ENCODE measurements around the gene UBAC1.

The UBAC1 gene

DNA sequence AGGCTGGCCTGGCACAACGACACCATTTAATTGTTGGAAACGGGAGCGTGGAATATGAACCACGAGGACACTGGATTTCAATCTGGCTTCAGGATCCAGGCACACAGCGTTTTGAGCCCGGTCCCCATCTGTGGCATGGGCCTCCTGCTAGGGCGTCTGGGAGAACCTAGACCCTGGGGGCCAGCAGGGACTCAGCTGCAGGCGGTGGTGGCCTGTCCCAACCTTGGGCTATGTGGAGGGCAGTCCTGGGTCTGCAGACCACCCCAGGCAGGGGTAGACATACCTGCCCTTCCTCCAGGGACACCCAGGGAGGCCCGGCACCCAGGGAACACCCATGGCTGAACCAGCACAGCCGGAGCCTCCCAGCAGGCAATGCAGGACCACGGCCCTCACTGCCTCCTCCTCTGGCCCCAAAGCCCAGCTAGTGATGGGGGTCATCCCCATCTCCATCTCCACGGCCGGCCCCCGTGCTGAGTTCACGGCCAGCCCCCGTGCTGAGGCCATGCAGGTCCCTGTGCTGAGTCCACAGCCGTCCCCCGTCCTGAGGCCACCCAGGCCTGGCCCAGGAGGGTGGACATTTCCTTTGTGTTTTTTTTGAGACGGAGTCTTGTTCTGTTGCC, 18.5 kb upstream of the UBAC1 start:
- in situ Hi-C loops (cut with MboI; ENCODE audit: low sequenced_read_pairs): no loop called here

DNA sequence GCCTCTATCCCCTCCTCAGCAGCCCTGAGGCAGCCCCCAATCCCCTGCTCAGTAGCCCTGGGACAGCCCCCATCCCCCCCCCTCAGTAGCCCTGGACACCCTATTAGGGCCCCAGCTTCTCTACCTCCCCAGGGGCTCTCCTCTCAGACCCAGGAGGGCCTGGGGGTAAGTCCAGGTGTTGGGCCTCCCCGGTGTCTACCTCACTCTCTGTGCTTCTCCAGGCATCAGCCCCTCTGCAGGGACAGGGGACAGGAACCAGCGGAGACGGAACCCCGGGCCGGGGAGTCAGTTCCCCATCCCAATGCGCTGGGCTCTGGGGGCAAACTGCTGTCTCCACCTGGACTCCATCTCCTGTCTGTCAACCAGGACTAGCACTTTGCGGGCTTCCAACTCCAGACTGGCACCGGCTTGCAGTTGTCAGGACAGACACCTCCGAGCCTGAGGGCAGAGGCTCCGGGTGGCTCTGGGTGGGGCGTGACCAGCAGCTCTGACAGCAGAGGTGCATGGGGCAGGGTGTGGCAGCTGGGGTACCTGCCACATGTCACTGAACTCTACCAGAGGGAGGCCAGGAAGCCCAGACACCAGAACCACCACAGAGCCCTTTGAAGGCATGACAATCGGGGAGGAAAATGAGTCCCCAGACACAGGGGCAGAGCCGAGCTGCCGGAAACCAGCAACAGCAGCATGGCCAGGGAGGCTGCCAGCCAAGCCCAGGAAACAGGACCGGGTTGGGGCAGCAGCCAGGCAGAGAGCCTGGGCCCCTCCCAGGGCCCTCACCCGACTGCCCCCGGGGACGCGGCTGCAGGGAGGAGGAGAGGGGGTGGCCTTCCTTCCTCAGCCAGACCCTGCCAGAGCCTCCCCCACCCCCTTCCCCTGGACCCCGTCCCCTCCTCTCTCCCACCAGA, 17.7 kb upstream of the UBAC1 start:
- in situ Hi-C loops (cut with MboI; ENCODE audit: low sequenced_read_pairs): no loop called here

DNA sequence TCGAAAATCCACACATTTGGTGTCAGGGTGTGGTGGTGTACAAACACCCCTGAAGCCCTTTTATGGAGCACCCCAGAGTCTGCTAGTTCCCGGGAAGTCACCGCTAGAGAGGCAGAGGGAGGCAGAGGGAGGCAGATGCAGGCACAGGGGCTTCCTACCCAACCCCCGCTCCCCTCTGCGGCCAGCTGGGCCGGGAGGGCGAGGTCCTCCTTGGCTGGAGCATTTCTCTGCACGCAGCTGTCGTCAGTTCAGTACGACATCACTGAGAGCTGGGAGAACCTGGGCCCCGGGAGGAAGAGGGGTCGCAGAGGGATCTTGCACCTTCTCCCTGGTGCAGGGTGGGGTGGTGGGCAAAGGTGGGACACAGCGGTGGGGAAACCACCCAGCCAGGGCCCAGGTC, 15.8 kb upstream of the UBAC1 start:
- in situ Hi-C loops (cut with MboI; ENCODE audit: low sequenced_read_pairs): no loop called here

DNA sequence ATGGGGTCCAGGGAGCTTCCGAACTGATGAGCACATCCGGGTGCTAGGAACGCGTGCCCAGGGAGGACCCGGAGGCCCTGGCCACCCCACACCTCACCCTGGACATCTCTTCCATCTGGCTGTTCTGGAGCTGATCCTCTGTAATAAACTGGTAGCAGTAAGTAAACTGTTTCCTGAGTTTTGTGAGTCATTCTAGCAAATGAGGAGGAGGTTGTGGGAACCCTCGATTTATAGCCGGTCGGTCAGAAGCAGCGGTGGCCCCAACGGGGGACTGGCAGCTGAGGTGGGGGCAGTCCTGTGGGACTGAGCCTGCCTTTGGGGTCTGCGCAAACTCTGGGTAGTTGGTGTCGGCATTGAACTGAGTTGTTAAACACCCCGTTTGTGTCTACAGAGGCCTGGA, 15.4 kb upstream of the UBAC1 start:
- in situ Hi-C loops (cut with MboI; ENCODE audit: low sequenced_read_pairs): no loop called here

DNA sequence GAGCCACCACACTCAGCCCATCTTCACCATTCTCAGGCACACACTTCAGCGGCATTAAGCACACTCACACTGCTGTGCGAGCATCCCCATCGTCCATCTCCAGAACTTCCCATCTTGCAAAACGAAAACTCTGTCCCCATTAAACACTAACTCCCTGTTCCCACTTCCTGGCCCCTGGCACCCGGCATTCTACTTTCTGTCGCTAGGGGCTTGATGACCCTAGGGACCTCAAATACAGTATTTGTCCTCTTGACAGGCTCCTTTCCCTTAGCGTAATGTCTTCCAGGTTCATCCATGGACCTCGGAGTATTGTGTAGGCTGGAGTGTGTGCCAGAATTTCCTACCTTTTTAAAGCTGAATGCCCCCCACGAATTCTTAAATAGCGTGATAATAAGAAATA, 14.7 kb upstream of the UBAC1 start:
- in situ Hi-C loops (cut with MboI; ENCODE audit: low sequenced_read_pairs): no loop called here

DNA sequence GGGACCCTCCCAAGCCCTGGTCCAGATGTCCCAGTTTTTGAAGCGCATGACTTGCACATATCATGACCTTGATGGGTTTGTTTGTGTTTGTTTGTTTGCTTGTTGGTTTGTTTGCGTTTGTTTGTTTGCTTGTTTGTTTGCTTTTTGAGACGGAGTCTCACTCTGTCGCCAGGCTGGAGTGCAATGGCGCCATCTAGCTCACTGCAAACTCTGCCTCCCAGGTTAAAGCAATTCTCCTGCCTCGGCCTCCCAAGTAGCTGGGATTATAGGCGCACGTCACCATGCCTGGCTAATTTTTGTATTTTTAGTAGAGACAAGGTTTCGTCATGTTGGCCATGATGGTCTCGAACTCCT, 13.0 kb upstream of the UBAC1 start:
- in situ Hi-C loops (cut with MboI; ENCODE audit: low sequenced_read_pairs): no loop called here

DNA sequence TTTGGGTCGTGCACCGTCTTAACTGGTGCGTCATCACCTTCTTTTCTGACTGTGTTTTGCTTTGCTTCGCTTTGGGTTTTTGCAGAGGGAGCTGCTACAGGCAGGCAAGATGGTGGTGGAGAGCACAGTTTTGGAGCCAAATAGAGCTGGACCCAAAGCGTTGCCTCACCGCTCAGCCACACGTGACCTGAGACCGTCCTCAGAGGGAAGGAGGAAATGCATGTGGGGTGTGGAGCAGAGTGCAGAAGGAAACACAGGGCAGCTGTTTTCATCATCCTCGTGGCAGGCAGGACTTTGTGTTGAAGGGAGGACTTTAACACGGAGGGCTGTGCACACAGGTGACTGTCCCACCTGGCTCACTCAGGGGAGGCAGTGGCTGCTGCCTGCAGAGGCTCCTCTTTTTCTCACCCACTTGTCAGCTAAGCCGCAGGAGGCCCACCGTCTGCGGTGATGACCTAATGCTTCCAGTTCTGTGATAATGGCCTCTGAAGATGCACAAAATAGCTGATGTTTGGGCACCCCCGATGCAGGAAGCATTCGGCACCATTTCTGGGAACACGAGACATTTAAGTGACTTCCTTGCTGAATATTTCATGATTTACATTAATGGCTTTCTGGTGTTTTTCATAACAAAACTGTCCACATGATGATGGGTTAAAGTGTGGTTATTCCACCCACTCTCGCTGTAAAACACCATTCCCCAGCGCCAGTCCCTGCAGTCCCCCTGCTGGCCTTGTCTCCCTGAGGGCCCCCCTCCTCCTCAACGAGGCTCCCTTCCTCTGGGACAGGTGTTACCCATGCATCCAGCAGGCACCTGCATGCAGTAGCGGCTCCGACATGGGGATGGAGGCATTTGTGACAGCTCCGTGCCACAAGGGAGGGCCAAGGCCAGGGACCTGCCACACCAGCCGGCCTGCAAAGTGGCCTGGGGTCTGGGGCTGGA, 12.4 kb upstream of the UBAC1 start:
- in situ Hi-C loops (cut with MboI; ENCODE audit: low sequenced_read_pairs): no loop called here

DNA sequence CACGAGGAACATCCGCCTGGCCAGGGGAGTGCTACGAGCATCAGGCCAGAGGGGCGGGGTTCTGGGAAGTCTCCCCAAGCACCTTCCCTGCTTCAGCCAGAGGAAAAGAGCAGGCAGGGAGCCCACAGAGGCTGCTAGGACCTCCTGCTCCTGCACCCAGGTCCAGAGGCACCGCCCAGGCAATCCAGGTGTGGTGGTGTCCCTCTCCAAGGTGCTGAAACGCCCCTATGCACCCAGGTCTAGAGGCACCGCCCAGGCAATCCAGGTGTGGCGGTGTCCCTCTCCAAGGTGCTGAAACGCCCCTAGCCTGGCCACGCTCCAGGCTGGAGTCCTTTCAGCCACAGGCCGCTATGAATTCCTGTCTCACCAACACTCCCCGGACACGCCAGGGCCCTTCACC, 10.7 kb upstream of the UBAC1 start:
- in situ Hi-C loops (cut with MboI; ENCODE audit: low sequenced_read_pairs): no loop called here

DNA sequence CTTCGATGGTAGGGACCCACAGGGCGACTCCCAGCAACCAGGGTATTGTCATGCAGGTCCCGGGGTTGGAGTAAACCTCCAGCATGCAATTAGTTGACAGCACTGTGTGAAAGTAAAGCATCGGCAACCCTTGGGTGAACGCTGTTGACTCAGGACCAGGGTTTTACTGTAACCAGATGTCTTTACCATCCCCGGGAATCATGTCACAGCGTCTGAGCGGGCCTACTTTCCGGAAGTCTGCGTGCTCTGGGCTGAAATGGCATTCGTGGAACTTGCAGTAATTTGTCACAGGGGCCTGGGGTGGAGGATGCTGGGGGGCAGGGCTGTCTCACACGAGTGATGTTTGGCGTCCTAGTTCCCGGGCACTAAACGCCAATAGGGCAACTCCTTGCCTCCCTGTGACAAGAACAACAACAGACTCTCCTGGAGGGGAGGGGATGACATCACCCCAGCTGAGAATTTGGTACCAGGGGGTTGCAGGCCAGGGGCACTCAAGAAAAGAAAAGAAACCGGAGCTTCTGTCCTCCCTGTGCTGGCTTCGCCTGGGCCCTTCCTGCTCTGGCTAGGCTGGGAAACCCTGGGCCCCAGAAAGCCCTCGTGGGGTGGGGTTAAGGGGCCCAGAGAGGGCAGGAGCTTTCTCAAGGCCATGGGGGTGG, 10.1 kb upstream of the UBAC1 start:
- in situ Hi-C loops (cut with MboI; ENCODE audit: low sequenced_read_pairs): no loop called here

DNA sequence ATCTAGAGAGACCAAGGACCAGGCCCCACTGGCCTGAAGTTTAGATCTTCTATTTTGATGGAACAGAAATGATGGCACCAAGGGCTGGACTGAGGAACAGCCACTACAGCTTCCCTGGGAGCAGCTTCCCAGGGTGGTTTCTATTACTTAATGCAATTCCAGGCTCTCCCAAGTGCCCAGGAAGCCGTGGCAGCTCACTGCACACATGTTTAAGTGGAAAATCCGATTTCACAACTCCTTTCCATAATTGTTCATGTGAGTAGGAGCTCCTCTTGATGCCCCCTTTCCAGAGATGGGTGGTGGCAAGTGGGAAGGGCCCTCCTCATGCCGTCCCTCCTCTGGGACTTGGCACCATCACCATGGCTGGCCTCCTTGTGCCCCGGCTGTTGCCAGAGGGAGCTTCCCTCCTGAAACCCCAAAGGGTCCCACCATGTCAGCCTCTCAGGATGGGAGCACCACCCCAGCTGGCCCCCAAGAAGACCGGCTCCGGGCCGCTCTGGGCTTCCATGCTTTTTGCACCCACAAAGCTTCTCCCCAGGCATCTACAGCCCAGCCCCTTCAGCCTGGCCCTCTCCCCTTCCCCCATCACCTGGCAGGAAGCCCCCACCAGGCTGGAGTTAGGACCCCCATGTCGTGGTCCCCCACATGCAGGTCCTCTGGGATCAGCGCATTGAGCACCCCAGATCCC, 9.1 kb upstream of the UBAC1 start:
- in situ Hi-C loops (cut with MboI; ENCODE audit: low sequenced_read_pairs): no loop called here

DNA sequence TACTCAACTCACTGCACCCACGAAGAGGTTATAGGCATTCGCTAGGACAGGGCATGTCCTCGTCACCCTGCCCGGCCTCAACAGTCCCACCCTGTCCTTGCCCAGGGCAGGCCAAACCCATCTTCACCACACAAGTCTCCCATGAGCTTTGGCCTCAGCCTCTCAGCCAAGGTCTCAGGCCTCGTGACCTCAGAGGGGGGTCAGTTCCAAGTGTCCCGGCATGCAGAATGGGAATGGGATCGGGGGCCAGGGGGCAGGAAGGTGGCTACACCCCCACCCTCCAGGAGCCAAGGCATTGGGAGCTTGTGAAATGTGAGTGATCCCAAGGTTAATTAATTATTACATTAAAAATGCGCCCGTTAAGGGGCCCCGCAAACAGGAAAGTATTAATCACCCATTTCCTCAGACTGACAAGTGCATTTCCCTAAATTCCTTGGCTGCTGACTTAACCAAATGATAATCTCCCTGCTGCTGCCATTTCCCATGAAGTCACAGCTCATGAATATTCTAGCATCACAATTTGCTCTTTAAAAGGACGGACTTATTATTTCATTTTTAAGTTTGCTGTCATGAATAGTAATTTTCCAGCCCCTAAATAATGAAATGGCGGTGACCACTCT, 8.0 kb upstream of the UBAC1 start:
- in situ Hi-C loops (cut with MboI; ENCODE audit: low sequenced_read_pairs): loop anchor here (10.0 kb wide), 1 partner anchor 156 kb away; no protein-coding TSS in a partner anchor

DNA sequence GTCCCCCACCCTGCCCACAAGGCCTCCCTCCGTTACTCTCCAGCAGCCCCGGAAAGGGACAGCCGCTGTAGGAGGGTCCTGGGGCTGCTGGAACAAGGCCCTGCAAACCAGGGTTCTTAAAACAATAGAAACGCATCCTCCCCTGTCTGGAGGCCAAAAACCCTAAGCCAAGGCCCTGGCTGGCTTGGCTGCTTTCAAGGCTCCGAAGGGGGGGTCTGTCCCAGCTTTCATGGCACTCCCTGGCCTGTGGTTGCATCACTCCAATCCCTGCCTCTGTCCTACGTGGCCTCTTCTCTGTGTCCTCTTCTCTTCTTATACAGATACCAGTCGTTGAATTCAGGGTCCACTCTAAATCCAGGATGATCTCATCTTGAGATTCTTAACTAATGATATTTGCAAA, 7.4 kb upstream of the UBAC1 start:
- in situ Hi-C loops (cut with MboI; ENCODE audit: low sequenced_read_pairs): loop anchor here (10.0 kb wide), 1 partner anchor 156 kb away; no protein-coding TSS in a partner anchor

DNA sequence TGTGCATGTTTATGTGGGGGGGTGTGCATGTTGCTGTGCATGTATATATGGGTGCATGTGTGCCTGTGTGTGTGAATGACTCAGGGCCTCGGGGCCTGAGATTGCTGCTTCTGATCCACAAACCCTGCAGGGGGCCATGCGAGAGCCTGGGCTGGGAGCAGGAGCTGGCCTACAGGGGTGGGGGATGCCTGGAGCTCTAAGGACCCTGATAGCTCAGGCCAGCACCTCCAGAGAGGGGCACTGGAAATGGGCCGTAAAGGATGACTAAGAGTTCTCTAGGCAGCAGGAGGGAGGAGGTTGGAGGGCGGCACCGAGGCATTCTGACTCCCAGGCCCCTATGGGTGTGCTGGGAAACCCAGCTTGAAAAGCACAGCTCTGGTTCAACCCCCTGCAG, 6.9 kb upstream of the UBAC1 start:
- in situ Hi-C loops (cut with MboI; ENCODE audit: low sequenced_read_pairs): loop anchor here (10.0 kb wide), 1 partner anchor 157 kb away; no protein-coding TSS in a partner anchor

DNA sequence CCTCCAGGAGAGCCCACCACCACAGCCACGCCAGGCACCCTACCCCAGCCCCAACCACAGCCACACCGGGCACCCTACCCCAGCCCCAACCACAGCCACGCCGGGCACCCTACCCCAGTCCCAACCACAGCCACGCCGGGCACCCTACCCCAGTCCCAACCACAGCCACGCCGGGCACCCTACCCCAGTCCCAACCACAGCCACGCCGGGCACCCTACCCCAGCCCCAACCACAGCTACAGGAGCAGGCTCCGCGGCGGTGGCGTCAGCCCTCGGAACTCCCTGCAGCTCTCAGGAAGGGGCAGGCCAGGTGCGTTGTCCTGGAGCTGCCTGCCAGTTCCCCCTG, 5.7 kb upstream of the UBAC1 start:
- in situ Hi-C loops (cut with MboI; ENCODE audit: low sequenced_read_pairs): loop anchor here (10.0 kb wide), 1 partner anchor 158 kb away; no protein-coding TSS in a partner anchor

DNA sequence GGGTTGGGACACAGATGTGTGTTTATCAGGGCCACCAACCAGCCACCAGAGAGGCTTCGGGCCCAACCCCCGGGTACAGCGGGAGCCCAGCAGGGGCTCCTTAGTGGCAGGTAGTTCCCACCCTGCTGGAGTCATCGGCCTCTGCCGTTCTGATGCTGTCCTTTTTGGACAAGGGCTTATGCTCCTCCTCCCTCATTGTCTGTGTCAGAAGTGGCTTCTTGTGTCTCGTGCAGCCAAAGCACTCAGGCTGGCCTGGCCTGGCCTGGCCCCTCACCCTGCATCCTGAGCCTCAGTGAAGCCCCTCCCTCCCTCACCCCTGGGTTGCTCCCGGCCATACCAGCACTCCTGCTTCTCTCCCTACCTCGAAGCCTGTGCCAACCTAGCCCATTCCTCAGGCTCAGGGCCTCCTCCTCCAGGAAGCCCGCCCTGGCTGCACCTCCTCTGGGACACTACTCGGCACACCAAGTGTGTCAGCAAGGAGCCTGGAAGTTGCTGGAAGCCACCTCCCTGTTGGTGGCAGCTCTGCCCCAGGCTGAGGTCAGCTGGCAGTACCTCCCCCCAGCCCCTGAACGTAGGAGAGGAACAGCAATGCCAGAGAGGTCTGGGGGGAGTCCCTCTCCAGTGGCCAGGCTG, 4.1 kb upstream of the UBAC1 start:
- in situ Hi-C loops (cut with MboI; ENCODE audit: low sequenced_read_pairs): loop anchor here (10.0 kb wide), 1 partner anchor 160 kb away; no protein-coding TSS in a partner anchor

DNA sequence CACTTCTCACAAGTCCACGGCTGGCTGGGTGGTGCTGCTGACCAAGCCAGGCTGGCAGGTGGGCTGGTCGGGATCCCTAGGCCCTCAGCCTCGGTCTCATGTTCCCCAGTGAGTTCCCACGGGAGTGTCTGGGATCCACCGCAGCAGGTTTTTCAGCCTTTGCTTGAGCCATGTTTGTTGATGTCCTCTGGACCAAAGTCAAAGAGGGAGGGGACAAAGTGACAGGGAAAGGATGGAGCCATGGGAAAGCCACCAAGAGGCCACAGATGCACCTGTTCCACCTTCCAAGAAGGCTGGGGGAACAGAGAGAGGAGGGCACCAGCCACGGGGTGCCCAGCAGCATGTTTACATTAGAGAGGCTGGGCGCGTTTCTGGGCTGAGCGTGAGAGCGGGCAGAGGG, 2.8 kb upstream of the UBAC1 start:
- in situ Hi-C loops (cut with MboI; ENCODE audit: low sequenced_read_pairs): loop anchor here (10.0 kb wide), 1 partner anchor 161 kb away; no protein-coding TSS in a partner anchor

DNA sequence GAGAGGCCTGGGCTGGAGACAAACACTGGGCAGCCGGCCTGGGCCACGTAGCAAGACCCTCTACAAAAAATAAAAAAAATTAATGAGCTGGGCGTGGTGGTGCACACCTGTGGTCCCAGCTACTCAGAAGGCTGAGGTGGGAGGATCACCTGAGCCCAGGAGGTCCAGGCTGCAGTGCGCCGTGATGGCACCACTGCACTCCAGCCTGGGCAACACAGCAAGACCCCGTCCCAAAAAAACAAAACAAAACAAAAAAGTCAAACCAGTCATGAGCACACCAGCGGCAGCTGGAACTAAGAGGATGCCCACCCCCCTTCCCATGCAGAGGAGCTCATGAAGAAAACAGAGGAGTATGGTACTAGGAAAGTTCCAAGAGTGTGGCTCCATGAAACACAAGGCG, 2.2 kb upstream of the UBAC1 start:
- in situ Hi-C loops (cut with MboI; ENCODE audit: low sequenced_read_pairs): loop anchor here (10.0 kb wide), 1 partner anchor 161 kb away; no protein-coding TSS in a partner anchor

DNA sequence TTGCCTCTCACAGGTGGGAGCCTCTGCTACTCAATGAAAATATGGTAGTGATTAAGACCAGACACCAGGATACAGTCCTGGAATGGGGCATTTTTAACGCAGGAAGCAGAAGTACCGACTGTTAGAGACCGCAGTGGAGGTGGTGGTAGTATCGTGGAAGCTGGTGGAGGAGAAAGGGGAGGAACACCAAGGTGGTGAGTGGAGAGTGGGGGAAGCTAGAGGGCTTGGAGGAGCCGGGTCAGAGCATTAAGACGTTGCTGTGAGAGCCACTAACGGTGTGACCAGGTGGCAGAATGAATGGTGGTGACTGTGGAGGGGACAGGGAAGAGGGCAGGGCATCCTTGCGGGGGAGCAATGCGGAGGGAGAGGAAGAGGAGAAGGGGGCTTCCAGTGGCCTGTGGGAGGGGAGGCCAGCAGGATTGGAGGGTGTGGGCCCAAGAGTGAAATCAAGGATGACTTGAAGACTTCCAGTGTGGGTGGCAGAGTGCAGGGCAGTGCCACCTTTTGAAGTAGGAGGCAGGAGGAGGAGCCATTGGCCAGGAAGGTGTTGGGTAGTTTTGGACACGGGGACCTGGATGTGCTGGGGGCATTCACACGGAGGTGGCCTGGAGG, 1.6 kb upstream of the UBAC1 start:
- in situ Hi-C loops (cut with MboI; ENCODE audit: low sequenced_read_pairs): loop anchor here (10.0 kb wide), 1 partner anchor 162 kb away; no protein-coding TSS in a partner anchor

Measured in HL-60/S4 treated with phorbol 12-myristate 13-acetate at 8.2 ng/mL for 4 days and 3 days (cell line).